ENCODE measurements around the gene LY6G5B.

- no peak for TF ChIP-seq CTCF (IDR thresholded peaks at IDR 0.05)
- TF ChIP-seq POLR2AphosphoS5 (IDR thresholded peaks at IDR 0.05) = no peak
These were observed 13.8 kb downstream of the LY6G5B start for GRCh38 chr6:31683591-31683990.
